ENCODE data around the gene UCK2.

UCK2 gene

DNA sequence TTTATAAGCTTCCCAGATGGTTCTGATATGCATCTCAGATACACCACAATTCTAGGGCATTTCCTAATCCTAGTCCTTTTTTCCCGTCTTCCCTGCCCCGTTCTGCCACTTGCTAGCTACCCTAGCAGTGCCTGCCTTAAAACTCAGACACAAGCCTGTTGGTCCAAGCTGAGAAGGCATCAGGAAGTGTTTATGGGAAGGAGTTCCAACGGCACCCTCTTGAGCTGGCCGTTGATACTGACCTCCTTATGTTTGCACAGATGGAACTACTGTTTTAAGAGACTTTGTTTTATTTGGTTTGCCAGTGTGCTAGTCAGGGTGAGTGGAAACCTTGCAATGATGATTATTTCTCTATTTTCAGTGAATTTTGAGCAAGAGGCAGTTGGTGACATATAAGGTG, 67.2 kb downstream of the UCK2 start:
- no peak for TF ChIP-seq Cebpa-rat (IDR thresholded peaks at IDR 0.05)
- no peak overlapping the region for H3K4me2 ChIP-seq
- H3K27ac ChIP-seq, result no peak overlapping the region
- H3K36me3 ChIP-seq, result peaks cover 100% of the 10 kb centered on the region
- no peak overlapping the region for H3K4me3 ChIP-seq
- H3K9me3 ChIP-seq, result no peaks in the 10 kb centered on the region
- peaks cover 98% of the 10 kb centered on the region for H4K20me1 ChIP-seq
- H3K27me3 ChIP-seq, result no peaks in the 10 kb centered on the region
- H3K9ac ChIP-seq, result no peak overlapping the region
- peaks cover 11% of the 10 kb centered on the region for H3K4me1 ChIP-seq

DNA sequence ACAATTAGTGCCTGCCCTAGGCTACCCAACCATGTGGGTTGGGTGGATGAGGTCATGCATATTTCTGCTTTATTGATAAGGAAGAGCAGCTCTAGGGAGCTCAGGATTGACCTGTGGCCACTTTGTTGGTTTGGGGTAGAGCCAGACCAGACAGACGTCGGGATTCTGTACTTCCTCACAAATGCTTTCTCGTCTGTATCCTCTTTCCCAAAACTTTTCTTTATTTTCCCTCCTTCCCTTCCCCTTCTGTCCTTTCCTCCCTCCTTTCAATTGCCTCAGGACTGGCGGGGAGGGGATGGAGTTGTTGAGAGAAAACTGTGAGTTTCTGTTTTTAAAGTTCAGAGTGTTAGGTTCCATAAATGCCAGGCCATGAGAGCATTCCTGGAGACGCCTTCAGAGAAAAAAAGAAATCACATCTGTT, 68.0 kb downstream of the UCK2 start:
- peaks cover 19% of the 10 kb centered on the region for H3K4me1 ChIP-seq
- H3K9me3 ChIP-seq, result no peaks in the 10 kb centered on the region
- H3K27ac ChIP-seq, result no peak overlapping the region
- H3K36me3 ChIP-seq, result peaks cover 94% of the 10 kb centered on the region
- no peak overlapping the region for H3K4me2 ChIP-seq
- TF ChIP-seq Cebpa-rat (IDR thresholded peaks at IDR 0.05), result no peak
- H3K4me3 ChIP-seq, result no peak overlapping the region
- H3K9ac ChIP-seq, result no peak overlapping the region
- H4K20me1 ChIP-seq, result peaks cover 98% of the 10 kb centered on the region
- no peaks in the 10 kb centered on the region for H3K27me3 ChIP-seq

DNA sequence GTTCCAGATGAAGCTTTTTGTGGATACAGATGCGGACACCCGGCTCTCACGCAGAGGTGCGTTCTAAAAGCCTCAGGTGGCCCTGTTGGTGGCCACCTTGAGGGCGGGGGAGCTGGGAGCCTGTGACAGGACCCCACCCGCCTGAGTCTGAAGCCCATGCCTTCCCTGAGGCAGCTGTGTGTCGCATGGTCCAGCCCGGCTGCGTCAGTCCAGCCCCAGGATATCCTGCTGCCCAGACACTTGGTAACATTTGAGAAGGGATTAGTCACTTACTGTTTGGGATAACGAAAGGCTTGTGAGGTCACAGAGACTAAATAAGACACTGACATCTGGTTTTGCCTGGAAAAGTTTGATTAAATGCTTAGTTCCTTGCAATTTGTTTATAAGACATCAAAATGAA, 68.9 kb downstream of the UCK2 start:
- no peak overlapping the region for H3K4me2 ChIP-seq
- H3K27ac ChIP-seq, result no peak overlapping the region
- H3K4me3 ChIP-seq, result no peak overlapping the region
- no peaks in the 10 kb centered on the region for H3K9me3 ChIP-seq
- no peaks in the 10 kb centered on the region for H3K27me3 ChIP-seq
- peaks cover 28% of the 10 kb centered on the region for H3K4me1 ChIP-seq
- peaks cover 90% of the 10 kb centered on the region for H3K36me3 ChIP-seq
- peaks cover 99% of the 10 kb centered on the region for H4K20me1 ChIP-seq
- no peak for TF ChIP-seq Cebpa-rat (IDR thresholded peaks at IDR 0.05)
- H3K9ac ChIP-seq, result no peak overlapping the region

DNA sequence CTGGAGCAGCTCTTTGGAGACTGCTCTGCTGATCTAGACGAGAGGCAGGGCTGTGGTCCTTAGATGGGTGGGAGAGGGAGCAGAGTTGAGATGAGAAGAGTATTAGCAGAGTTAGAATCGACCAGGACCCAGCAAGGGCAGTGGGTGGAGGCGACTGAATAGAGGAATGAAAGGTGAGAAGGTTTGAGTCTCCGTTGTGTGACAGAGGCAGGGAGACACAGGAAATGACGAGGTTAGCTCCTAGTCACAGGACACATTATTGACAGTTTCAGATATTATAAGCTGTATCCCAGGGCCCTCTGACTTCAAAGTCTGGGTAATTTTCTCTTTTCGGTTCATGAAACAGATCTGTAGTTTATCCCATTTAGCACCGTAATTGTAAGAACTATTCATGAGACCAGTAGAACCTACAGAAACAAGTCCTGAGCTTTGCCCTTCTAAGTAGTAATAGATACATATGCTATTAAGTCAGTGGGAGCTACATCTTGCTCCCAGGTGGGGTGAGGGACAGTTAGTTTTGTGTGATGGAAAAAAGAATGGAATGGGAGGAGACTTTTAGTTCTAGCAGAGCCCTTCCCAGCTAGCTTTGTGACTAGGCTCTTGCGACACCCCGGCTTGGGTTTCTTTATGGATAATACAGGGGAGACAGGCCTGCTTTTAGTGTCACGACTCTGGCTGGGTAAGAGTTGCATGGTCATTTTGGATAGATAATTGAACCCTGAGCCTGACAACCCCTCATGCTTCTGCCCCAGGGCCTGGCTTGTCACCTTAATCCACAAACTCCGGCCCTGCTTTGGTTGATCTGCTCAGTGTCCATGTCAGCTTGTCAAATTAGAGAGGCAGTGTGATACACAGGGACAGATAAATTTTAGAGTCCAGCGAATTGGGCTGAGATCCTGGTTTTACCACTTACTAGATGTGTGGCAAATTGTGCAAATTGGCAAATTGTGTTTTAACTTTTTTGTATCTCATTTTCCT, 70.2 kb downstream of the UCK2 start:
- no peak for TF ChIP-seq Cebpa-rat (IDR thresholded peaks at IDR 0.05)
- Histone ChIP-seq H3K4me3 (no peak overlapping the region), H3K9me3 (no peaks in the 10 kb centered on the region), H3K4me2 (no peak overlapping the region), H3K27ac (no peak overlapping the region), H3K27me3 (no peaks in the 10 kb centered on the region), H3K36me3 (peaks cover 88% of the 10 kb centered on the region), H3K9ac (no peak overlapping the region), H4K20me1 (peaks cover 90% of the 10 kb centered on the region), H3K4me1 (peaks cover 30% of the 10 kb centered on the region)

DNA sequence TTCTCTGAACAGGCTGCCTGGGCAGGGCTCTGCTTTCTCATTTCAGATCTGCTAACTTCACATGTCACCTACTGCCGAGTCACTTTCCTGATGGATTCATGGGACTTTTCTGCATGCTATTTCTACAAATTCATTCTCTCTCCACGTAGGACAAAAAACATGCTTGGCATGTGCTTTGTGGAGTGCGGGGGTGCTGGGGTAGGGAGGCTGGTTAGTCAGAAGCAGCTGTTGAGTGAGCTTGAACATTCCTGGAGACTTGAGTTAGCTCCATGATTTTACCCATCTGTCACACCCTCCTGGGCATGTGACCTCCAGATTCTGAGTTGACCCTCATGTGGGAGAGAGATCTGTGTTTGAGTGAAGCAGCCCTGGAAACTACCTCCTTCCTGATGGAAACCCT, 71.4 kb downstream of the UCK2 start:
- H3K27ac ChIP-seq, result no peak overlapping the region
- H3K27me3 ChIP-seq, result no peaks in the 10 kb centered on the region
- H3K9me3 ChIP-seq, result no peaks in the 10 kb centered on the region
- peaks cover 84% of the 10 kb centered on the region for H4K20me1 ChIP-seq
- H3K9ac ChIP-seq, result no peak overlapping the region
- peaks cover 30% of the 10 kb centered on the region for H3K4me1 ChIP-seq
- no peak overlapping the region for H3K4me3 ChIP-seq
- TF ChIP-seq Cebpa-rat (IDR thresholded peaks at IDR 0.05), result no peak
- H3K4me2 ChIP-seq, result peak overlapping the region; percentile 80
- peaks cover 88% of the 10 kb centered on the region for H3K36me3 ChIP-seq

DNA sequence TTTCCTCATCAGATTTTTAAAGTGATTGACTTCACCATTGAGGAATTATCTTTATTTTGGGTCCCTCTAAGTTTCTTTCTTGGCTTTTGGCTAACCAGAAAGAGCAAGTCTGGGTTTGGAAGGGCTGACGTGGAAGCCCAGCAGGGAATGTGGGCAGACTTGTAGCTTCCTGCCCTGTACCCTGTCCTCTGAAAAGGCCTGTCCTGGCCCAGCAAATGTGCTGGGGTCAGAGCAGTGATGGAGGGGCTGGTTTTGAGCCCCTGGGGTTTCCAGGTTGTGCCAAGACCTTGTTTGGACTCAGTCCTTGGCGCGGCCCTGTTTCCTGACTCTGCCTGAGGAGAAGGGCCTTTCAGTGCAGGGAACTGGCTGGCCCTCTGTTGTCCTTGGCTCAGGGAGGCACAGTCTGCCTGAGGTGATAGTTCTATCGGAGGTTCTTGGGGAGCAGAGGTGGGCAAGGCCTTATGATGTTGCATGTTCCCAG, 72.1 kb downstream of the UCK2 start:
- H3K4me1 ChIP-seq, result peaks cover 30% of the 10 kb centered on the region
- no peaks in the 10 kb centered on the region for H3K27me3 ChIP-seq
- H3K27ac ChIP-seq, result peak overlapping the region; percentile 14; the same call in 1 of the 2 replicates
- H3K9ac ChIP-seq, result no peak overlapping the region
- no peak overlapping the region for H3K4me3 ChIP-seq
- H4K20me1 ChIP-seq, result peaks cover 83% of the 10 kb centered on the region
- H3K4me2 ChIP-seq, result peak overlapping the region; percentile 80
- H3K36me3 ChIP-seq, result peaks cover 88% of the 10 kb centered on the region
- H3K9me3 ChIP-seq, result no peaks in the 10 kb centered on the region
- TF ChIP-seq Cebpa-rat (IDR thresholded peaks at IDR 0.05), result no peak

DNA sequence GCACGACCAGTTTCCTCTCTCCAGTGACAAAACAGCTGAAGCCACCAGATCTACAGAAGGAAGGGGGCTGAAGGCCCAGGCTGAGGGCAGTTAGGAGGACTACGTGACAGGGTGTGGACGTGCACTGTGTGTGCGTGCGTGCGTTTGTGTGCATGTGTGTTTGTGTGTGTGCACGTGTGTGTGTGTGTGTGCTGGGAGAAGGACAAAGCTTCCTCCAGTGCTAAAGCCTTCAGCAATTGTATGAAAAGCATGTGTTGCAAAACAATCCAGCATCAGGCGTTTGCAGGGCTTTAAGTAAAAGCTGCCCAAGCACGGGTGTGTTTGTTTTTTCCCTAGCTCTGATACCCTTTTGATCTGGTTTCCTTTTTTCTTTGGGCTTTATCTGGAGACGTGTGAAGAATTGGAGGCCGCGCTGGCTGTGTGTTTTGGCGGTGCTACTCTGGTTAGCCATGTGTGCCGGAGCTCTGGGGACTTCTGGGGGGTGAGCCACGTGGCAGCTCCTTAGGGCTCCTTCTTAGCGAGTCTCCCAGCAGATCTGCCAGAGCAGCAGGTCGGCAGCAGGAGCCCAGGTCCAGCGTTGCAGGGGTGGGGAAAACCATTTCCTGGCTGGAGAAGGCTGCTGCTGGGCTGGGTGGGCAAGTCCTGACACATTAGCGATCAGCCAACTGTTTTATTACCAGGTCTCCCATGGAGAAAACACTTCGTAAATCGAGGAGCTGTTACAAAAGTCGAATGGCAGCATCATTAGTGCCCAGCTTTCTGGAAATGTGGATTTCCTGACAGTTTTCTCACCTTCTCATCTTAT, 73.4 kb downstream of the UCK2 start:
- Histone ChIP-seq H3K4me2 (peak overlapping the region; percentile 80), H3K9me3 (no peaks in the 10 kb centered on the region), H3K9ac (peak overlapping the region; percentile 49; the same call in 1 of the 2 replicates), H3K4me3 (no peak overlapping the region), H3K36me3 (peaks cover 88% of the 10 kb centered on the region), H3K4me1 (peaks cover 30% of the 10 kb centered on the region), H3K27ac (peak overlapping the region; percentile 6; the same call in 1 of the 2 replicates), H3K27me3 (no peaks in the 10 kb centered on the region), H4K20me1 (peaks cover 80% of the 10 kb centered on the region)
- no peak for TF ChIP-seq Cebpa-rat (IDR thresholded peaks at IDR 0.05)

DNA sequence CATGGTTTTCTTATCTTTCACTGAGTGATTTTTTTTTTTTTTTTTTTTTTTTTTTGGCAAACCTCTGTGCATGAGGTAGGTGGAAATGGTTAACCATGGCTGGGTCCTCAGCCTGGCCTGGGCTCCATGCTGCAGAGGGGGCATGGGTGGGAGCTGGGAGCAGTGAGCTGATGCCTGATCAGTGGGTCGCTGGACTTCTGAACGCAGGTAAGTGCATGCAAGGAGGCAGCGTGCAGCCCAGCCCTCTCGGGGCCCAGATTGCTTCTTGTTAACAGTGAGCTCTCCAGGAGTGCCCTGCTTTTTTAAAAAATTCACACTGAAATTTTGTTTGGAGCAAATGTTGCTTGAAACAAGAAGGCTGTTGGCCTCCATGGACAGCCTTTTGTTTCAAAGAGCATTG, 75.2 kb downstream of the UCK2 start:
- no peak overlapping the region for H3K27ac ChIP-seq
- H3K27me3 ChIP-seq, result no peaks in the 10 kb centered on the region
- H3K9ac ChIP-seq, result no peak overlapping the region
- H4K20me1 ChIP-seq, result peaks cover 63% of the 10 kb centered on the region
- peaks cover 42% of the 10 kb centered on the region for H3K4me1 ChIP-seq
- H3K9me3 ChIP-seq, result no peaks in the 10 kb centered on the region
- H3K4me3 ChIP-seq, result no peak overlapping the region
- TF ChIP-seq Cebpa-rat (IDR thresholded peaks at IDR 0.05), result no peak
- H3K36me3 ChIP-seq, result peaks cover 88% of the 10 kb centered on the region
- no peak overlapping the region for H3K4me2 ChIP-seq

DNA sequence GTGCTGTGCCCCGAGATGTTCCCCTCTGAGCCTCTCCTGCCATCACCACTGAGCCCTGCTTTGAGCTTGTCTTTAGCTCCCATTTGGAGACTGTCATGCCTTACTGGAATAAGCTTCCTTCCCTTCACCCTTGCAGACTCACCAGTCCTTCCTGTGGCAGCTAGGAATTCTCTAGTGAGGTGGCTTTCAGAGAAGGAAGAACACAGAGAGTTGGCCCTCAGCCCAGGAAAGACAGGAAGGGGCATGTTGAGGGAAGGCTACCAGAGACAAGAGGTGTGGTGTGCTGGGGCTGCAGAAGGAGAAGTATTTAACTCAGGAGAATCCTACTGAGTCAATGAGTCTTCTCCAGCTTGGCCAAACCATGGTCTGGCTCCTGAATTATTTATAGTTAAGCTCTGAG, 76.3 kb downstream of the UCK2 start:
- peaks cover 88% of the 10 kb centered on the region for H3K36me3 ChIP-seq
- no peak for TF ChIP-seq Cebpa-rat (IDR thresholded peaks at IDR 0.05)
- no peaks in the 10 kb centered on the region for H3K27me3 ChIP-seq
- peaks cover 41% of the 10 kb centered on the region for H3K4me1 ChIP-seq
- H3K9ac ChIP-seq, result no peak overlapping the region
- no peaks in the 10 kb centered on the region for H3K9me3 ChIP-seq
- H4K20me1 ChIP-seq, result peaks cover 52% of the 10 kb centered on the region
- no peak overlapping the region for H3K4me2 ChIP-seq
- H3K4me3 ChIP-seq, result no peak overlapping the region
- H3K27ac ChIP-seq, result no peak overlapping the region

Data from BLaER1 (cell line).